Non-pigmented ciliary epithelial cell (primary cell): Measurements from ENCODE around the gene SGMS1.
"Not testable (repeated sequence)": the region's sequence is repeated elsewhere in the genome, so short reads cannot be mapped to it uniquely, and the experiment has no call there.

Experiments used
- DNase-seq: peaks from one replicate; pipeline ENCODE4 v3.0.0-alpha.2; 2010; ENCODE audit warnings: low read depth

The SGMS1 gene

GRCh38 chr10:50369931-50370330 lies 253.8 kb downstream of the SGMS1 start:
- no peak for DNase-seq

DNA sequence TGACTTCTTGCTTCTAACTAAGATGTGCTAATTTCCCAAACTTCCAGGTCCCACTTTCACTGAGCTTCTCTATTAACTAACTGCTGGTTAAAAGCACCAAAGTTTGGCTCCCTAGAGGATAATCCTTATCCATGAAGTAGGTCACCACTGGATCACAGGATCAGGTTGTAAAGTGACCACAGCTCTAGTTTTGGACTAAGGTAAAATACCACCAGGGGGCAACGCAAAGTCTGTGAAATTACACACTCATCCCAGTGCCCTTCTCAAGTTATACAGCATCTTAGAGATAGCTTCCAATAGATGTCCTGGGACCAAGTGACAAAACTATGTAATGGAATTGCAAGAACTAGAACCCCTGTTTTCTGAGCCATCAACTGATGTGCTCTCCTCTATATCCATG lies 256.0 kb downstream of the SGMS1 start:
- DNase-seq: no peak

DNA sequence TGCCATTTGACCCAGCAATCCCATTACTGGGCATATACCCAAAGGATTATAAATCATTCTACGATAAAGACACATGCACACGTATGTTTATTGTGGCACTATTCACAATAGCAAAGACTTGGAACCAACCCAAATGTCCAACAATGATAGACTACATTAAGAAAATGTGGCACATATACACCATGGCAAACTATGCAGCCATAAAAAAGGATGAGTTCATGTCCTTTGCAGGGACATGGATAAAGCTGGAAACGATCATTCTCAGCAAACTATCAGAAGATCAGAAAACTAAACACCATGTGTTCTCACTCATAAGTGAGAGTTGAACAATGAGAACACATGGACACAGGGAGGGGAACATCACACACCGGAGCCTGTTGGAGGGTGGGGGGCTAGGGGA lies 257.3 kb downstream of the SGMS1 start:
- not testable (repeated sequence) for DNase-seq

GRCh38 chr10:50364730-50365129 lies 259.0 kb downstream of the SGMS1 start:
- DNase-seq: not testable (repeated sequence)

- no peak for DNase-seq
Measured at GRCh38 chr10:50362547-50363125, 261.1 kb downstream of the SGMS1 start.

DNA sequence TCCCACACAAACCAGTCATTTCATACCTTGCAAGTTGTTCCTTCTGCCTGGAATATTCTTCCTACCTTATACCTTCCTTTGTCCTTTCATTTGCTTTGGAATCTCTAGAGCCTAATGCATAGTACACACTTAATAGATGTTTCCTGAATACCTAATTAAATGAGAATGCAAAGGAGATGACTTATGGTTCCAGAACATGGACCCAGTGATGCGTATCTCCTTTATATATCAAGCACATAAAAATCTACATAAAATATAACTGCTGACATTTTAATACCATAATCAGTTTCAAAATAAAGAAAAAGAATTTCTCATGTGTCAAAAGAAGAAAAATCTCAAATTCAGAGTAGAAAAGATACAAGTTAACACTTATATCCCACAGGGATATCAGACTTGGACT lies 261.8 kb downstream of the SGMS1 start:
- DNase-seq: no peak

GRCh38 chr10:50360077-50360850 lies 263.5 kb downstream of the SGMS1 start:
- no peak for DNase-seq

DNA sequence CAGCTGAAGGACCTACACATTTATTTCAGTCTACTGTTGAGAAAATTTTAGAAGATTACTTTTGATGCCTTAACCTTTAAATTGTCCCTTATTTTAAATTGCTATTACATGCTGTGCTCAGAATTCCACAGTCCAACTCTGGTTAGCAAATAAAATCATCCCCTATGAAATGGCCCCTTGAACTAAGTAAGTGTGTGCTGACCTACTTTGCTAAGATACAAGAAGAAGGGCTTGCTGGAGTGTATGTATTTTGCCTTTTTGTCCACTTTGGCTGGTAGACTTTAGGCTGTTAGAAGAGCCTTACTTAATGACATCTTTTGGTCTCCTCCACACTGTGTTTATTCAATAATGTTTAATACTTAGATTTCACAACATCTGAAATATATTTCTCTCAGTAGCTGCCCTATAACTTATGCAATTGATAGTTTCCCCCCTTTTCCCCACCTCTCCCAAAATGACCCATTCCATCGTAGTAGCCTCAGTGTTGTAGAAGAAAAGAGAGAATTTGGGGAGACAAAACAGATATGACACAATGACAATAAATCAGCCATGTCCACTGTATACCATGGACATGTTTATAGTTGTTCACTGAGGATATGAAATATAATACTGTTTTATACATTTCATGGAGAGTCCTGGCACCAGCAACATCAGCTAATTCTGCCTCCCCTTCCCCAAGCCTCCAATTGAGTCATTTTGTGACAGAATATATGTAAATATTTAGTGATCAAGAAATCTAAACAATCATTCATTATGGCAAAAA lies 264.6 kb downstream of the SGMS1 start:
- no peak for DNase-seq

- no peak for DNase-seq
Measured at GRCh38 chr10:50358411-50358810, 265.3 kb downstream of the SGMS1 start.

- DNase-seq: not testable (repeated sequence)
Measured at GRCh38 chr10:50356481-50356832, 267.3 kb downstream of the SGMS1 start.

- not testable (repeated sequence) for DNase-seq
Measured at GRCh38 chr10:50355693-50356480, 267.9 kb downstream of the SGMS1 start.

DNA sequence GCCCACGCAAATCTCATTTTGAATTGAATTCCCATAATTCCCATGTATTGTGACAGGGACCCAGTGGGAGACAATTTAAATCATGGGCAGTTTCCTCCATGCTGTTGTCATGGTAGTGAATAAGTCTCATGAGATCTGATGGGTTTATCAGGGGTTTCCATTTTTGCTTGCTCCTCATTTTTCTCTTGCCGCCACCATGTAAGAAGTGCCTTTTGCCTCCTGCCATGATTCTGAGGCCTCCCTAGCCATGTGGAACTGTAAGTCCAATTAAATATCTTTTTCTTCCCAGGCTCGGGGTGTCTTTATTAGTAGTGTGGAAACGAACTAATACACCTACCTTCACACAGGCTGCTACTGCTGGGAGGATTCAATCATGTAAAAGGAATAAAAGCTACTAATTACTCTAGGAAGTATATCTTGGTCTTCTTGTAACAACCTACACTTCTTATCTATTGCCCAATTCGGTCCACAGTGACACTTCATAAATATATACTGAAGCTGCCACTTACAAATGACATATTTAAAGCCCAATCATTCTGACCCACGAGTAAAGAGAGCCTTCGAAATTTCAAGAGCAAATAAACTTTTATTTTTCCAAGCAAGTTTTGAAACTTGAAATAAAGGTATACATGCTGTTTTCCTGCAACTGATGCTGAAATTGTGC lies 272.1 kb downstream of the SGMS1 start:
- DNase-seq: no peak

GRCh38 chr10:50350366-50350765 lies 273.4 kb downstream of the SGMS1 start:
- no peak for DNase-seq

DNA sequence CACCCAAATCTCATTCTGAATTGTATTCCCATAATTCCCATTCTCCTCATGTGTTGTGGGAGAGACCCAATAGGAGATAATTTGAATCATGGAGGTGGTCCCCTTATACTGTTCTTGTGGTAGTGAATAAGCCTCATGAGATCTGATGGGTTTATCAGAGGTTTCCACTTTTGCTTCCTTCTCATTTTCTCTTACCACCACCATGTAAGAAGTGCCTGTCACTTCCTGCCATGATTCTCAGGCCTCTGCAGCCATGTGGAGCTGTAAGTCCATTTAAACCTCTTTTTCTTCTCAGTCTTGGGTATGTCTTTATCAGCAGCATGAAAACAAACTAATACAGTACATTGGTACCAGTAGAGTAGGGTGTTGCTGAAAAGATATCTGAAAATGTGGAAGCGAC lies 274.2 kb downstream of the SGMS1 start:
- no peak for DNase-seq

DNA sequence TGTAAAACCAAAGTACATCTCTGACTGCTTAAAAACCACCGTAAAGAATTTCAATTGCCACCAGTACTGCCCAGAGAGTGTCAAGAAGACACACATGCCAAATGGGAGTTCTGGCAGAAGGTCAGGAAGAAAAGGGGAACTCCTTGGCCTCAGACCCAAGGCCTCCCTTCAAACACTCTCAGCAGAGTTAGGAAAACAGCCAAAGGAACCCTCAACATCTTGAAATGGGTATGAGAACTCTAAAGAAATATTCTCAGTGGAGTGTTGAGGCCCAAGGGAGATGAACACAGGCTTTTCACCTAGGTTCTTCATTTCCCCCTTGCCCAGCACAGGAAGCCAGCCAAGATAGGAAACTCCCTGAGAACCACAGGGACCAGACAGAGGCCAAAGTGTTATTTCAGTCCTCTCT lies 276.4 kb downstream of the SGMS1 start:
- DNase-seq: no peak

DNA sequence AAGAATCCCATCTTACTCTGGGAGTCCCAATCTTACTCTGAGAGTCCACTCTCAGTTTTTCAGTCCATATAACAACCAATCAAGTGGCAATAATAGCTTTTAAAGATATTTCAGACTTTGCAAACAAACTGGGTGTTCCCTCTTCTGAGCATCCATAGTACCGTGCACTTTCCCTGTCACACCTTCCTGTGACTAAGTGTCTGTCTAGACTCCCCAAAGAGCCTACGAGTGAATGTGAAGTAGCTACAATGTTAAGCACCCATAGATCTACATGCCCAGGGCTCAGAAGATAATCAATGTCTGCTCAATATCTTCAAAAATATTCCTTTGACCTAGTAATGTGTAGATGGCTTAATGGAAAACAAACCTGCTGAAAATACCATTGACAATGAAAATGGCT lies 276.8 kb downstream of the SGMS1 start:
- no peak for DNase-seq

- DNase-seq: no peak
Measured at GRCh38 chr10:50345545-50345944, 278.2 kb downstream of the SGMS1 start.

- no peak for DNase-seq
Measured at GRCh38 chr10:50343702-50344331, 279.9 kb downstream of the SGMS1 start.

- DNase-seq: no peak
Measured at GRCh38 chr10:50341987-50342386, 281.8 kb downstream of the SGMS1 start.

DNA sequence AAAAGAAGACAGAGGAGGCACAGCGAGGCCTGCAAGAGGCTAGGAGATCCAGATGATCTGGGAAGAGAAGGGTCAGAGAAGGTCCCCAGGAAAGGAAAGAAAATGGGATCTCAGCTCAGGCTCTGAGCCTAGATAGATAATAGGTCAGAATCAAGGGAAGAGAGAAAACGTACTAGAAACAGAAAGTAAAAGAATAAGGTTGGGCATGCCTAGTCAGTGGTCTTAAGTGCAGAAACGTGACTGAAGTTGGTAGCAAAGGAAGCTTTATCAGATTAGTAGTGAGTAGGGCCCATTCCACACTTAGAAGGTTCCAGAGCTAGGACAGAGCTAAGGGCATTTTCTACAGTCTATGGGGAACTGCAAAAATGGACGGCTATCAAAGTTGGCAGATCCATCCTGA lies 287.6 kb downstream of the SGMS1 start:
- no peak for DNase-seq

- DNase-seq: no peak
Measured at GRCh38 chr10:50335397-50335796, 288.4 kb downstream of the SGMS1 start.
